GM12892 (cell line): ENCODE data around the gene RASD1.

Source experiments
- POLR2A ChIP-seq: IDR thresholded peaks from 2 replicates; pipeline ENCODE4 v1.6.1; 2011; ENCODE audit warnings: low read depth, low read length, control low read depth
- POLR2AphosphoS5 ChIP-seq: IDR thresholded peaks from 2 replicates; pipeline ENCODE4 v1.6.1; 2011; ENCODE audit warnings: low read depth, low read length, control low read depth
- TAF1 ChIP-seq: IDR thresholded peaks from 2 replicates; pipeline ENCODE4 v1.6.1; 2011; ENCODE audit warnings: low read depth, mild to moderate bottlenecking, control low read depth, low read length, borderline replicate concordance

DNA sequence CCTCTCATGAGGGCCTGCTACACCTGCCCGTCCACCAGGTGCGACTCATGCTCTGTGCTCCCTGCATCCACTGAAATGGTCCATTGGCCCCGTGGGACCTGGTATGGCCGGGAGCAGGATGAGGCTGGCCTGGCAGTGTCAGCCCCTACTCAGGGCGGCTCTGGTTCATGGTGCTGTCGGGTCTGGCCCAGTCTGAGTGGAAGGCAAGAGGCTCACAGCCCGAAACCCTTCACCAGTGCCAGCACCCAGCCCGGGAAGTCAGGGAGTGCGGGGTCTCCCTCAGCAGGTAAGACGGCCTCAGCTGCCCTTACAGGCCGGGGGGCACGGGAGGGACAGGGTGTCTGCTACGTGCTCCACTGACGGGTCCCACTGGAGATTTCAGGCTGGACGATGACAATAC lies 40.5 kb upstream of the RASD1 start:
- TF ChIP-seq POLR2AphosphoS5 (no peak), POLR2A (no peak), TAF1 (no peak)
